K562 (cell line): ENCODE measurements around the gene MAGOHB. TPM values are rescaled to one million over a fixed set of nuclear protein-coding genes. Genes with fewer than 3 reads are reported as not detected.

ENCODE experiments used
- ATF6 ChIP-seq: sonication (generic); formaldehyde crosslinking; IDR thresholded peaks from 2 replicates; pipeline ENCODE4 v1.4.0; 2020; ENCODE audit warnings: mild to moderate bottlenecking, missing genetic modification reagents
- EP300 ChIP-seq: IDR thresholded peaks from 2 replicates; pipeline ENCODE4 v1.6.1; 2012; ENCODE audit warnings: low read length, improper control_type of control experiment
- GATAD2A ChIP-seq: fragments of 450-650 bp; IDR thresholded peaks from 2 replicates; pipeline ENCODE4 v1.6.1; 2017
- GMEB1 ChIP-seq: fragments of 250-450 bp; sonication (Bioruptor Pico); IDR thresholded peaks from 2 replicates; pipeline ENCODE4 v1.4.0; 2020; ENCODE audit warnings: mild to moderate bottlenecking
- GTF2E2 ChIP-seq: fragments of 200-800 bp; sonication (Bioruptor generic); IDR thresholded peaks from 2 replicates; pipeline ENCODE4 v1.6.1; 2016; ENCODE audit warnings: missing genetic modification characterization, missing compliant biosample characterization
- HNRNPH1 ChIP-seq: fragments of 200-400 bp; formaldehyde crosslinking; optimal IDR thresholded peaks from 2 replicates; pipeline ENCODE3; 2017; ENCODE audit warnings: low read depth, mild to moderate bottlenecking, low read length, moderate library complexity
- JUND ChIP-seq, 2 experiments: IDR thresholded peaks; 2 replicates in 1 of 2; 3 replicates in 1 of 2; pipeline ENCODE4 v1.6.1; 2011; ENCODE audit warnings: borderline replicate concordance in 2 of 2, low read depth in 2 of 2, low read length in 2 of 2, improper control_type of control experiment in 1 of 2, missing biosample characterization in 1 of 2, missing genetic modification characterization in 1 of 2, missing genetic modification reagents in 1 of 2
- KLF13 ChIP-seq: fragments of 450-650 bp; IDR thresholded peaks from 2 replicates; pipeline ENCODE4 v1.6.1; 2016; ENCODE audit warnings: missing genetic modification characterization, low read depth, mild to moderate bottlenecking, missing compliant biosample characterization, moderate library complexity, borderline replicate concordance
- LCOR ChIP-seq: sonication (generic); formaldehyde crosslinking; IDR thresholded peaks from 2 replicates; pipeline ENCODE4 v1.8.0; 2022; ENCODE audit warnings: mild to moderate bottlenecking, missing genetic modification reagents
- NR2C2 ChIP-seq, 2 experiments: fragments of 200-800 bp in 1 of 2; sonication (Bioruptor generic) in 1 of 2; sonication (generic) in 1 of 2; formaldehyde crosslinking in 1 of 2; IDR thresholded peaks; 2 replicates each; pipeline versions ENCODE4 v1.6.1 to v1.8.0; 2016 to 2022; ENCODE audit warnings: mild to moderate bottlenecking in 1 of 2, missing compliant biosample characterization in 1 of 2, missing genetic modification characterization in 1 of 2, missing genetic modification reagents in 1 of 2
- PHF20 ChIP-seq: fragments of 450-650 bp; IDR thresholded peaks from 2 replicates; pipeline ENCODE4 v1.6.1; 2018; ENCODE audit not compliant: partially characterized antibody
- PTTG1 ChIP-seq: fragments of 450-650 bp; IDR thresholded peaks from 2 replicates; pipeline ENCODE4 v1.6.1; 2016; ENCODE audit warnings: low read depth, mild to moderate bottlenecking, missing genetic modification characterization, missing compliant biosample characterization
- PYGO2 ChIP-seq: fragments of 450-650 bp; IDR thresholded peaks from 2 replicates; pipeline ENCODE4 v1.6.1; 2016; ENCODE audit warnings: mild to moderate bottlenecking, missing genetic modification characterization, moderate library complexity, missing compliant biosample characterization
- VEZF1 ChIP-seq: fragments of 200-800 bp; sonication (Bioruptor generic); IDR thresholded peaks from 2 replicates; pipeline ENCODE4 v1.6.1; 2017; ENCODE audit warnings: missing genetic modification characterization, missing compliant biosample characterization
- ZNF592 ChIP-seq: fragments of 450-650 bp; IDR thresholded peaks from 2 replicates; pipeline ENCODE4 v1.6.1; 2017; ENCODE audit warnings: antibody characterized with exemption, mild to moderate bottlenecking
- polyA plus RNA-seq, 8 experiments: library from polyadenylated mRNA; depleted of rRNA in 4 of 8; stranded (reverse) in 5 of 8; unstranded in 3 of 8; fragments of >200 nt; fragmentation: Nextera tagmentation in 2 of 8; fragmentation: Illumina TruSeq in 1 of 8; extraction: Ambion mirVana in 2 of 8; extraction: Trizol in 1 of 8; gene quantifications; 2 replicates each; pipeline versions ENCODE4 v1.2.1 to v1.2.3, GENCODE V29; 2011 to 2014; ENCODE audit warnings: inconsistent platforms in 1 of 8, missing spikeins in 1 of 8
- total RNA-seq, 7 experiments: library from RNA; depleted of rRNA in 6 of 7; stranded (reverse); fragments of >200 nt in 6 of 7; fragmentation: Illumina TruSeq in 2 of 7; extraction: Trizol in 2 of 7; gene quantifications; 2 replicates each; pipeline versions ENCODE4 v1.2.1 to v1.2.3, GENCODE V29; 2011 to 2021; ENCODE audit warnings: low replicate concordance in 1 of 7

Gene MAGOHB
- total and polyA plus RNA-seq, 9 of the 15 experiments (the other 6 are each of a cell fraction or from before 2014, with no cell fraction given): 34.5 to 177 (median 85.4) TPM

GRCh38 chr12:10613349-10614055, at the start of gene MAGOHB (continued):
- TF ChIP-seq EP300: no peak; the same call in 1 of the 2 replicates
- no peak for TF ChIP-seq HNRNPH1
- TF ChIP-seq GTF2E2 (tag): no peak
- TF ChIP-seq PHF20: peak; percentile 95
- no peak; the same call in 1 of the 2 replicates for TF ChIP-seq KLF13 (tag)
- no peak; the same call in 1 of the 2 replicates for TF ChIP-seq VEZF1
- TF ChIP-seq ATF6 (CRISPR knock-in tag): no peak
- no peak for TF ChIP-seq PYGO2 (tag)
- peak; percentile 97 for TF ChIP-seq LCOR (CRISPR knock-in tag)
- no peak for TF ChIP-seq GATAD2A
- no peak for TF ChIP-seq PTTG1
- TF ChIP-seq NR2C2 (CRISPR knock-in tag; IDR thresholded peaks at IDR 0.05): no peak
- no peak; the same call in 1 of the 2 replicates for TF ChIP-seq NR2C2 (tag; IDR thresholded peaks at IDR 0.05)
- TF ChIP-seq JUND (IDR thresholded peaks at IDR 0.05; ENCODE audit: borderline replicate concordance, low read depth, low read length): peak; percentile 93
- TF ChIP-seq JUND (tag; IDR thresholded peaks at IDR 0.05; ENCODE audit: borderline replicate concordance, low read depth, low read length): peak; percentile 90
- peak; percentile 68 for TF ChIP-seq GMEB1 (CRISPR knock-in tag)
- no peak for TF ChIP-seq ZNF592
